Smooth muscle cell (in vitro differentiated cells): ENCODE results near the gene TMEM217. TPM values are rescaled to one million over a fixed set of nuclear protein-coding genes. Genes with fewer than 3 reads are reported as not detected.

Experiments
- DNase-seq: peaks from one replicate; lab custom pipeline; 2025; ENCODE audit not compliant: unreplicated experiment; lab: John Stamatoyannopoulos, UW
- H2AFZ ChIP-seq: fragments of 200-600 bp; sonication (generic); 2 replicates; pipeline ENCODE4 v1.6.0; 2016; ENCODE audit warnings: antibody characterized with exemption, low read depth, mild to moderate bottlenecking
- H3F3A ChIP-seq: fragments of 200-600 bp; sonication (generic); 2 replicates; pipeline ENCODE4 v1.6.0; 2017; ENCODE audit warnings: antibody characterized with exemption, low read depth
- H3K27ac ChIP-seq: fragments of 200-600 bp; sonication (generic); 2 replicates; pipeline ENCODE4 v1.5.1; 2016; ENCODE audit warnings: low read depth, mild to moderate bottlenecking
- H3K27me3 ChIP-seq: fragments of 200-600 bp; sonication (generic); 2 replicates; pipeline ENCODE4 v1.6.1; 2016; ENCODE audit warnings: low read depth, mild to moderate bottlenecking
- H3K36me3 ChIP-seq: fragments of 200-600 bp; sonication (generic); 2 replicates; pipeline ENCODE4 v1.5.1; 2016; ENCODE audit warnings: low read depth
- H3K4me1 ChIP-seq: fragments of 200-600 bp; sonication (generic); 2 replicates; pipeline ENCODE4 v1.5.1; 2016; ENCODE audit warnings: low read depth
- H3K4me2 ChIP-seq: fragments of 200-600 bp; sonication (generic); 2 replicates; pipeline ENCODE4 v1.6.0; 2016; ENCODE audit warnings: mild to moderate bottlenecking
- H3K4me3 ChIP-seq: fragments of 200-600 bp; sonication (generic); 2 replicates; pipeline ENCODE4 v1.5.1; 2016; ENCODE audit warnings: mild to moderate bottlenecking
- H3K79me2 ChIP-seq: fragments of 200-600 bp; sonication (generic); 2 replicates; pipeline ENCODE4 v1.6.0; 2016; ENCODE audit warnings: low read depth, mild to moderate bottlenecking
- H3K9ac ChIP-seq: fragments of 200-600 bp; sonication (generic); 2 replicates; pipeline ENCODE4 v1.6.0; 2016; ENCODE audit warnings: low read depth
- H3K9me3 ChIP-seq: fragments of 200-600 bp; sonication (generic); replicated peaks from 2 replicates; pipeline ENCODE4 v1.5.1; 2016; ENCODE audit warnings: low read depth
- H4K20me1 ChIP-seq: fragments of 200-600 bp; sonication (generic); 2 replicates; pipeline ENCODE4 v1.6.0; 2016; ENCODE audit warnings: low read depth
- CTCF ChIP-seq: fragments of 200-600 bp; sonication (generic); IDR thresholded peaks from 2 replicates; pipeline ENCODE4 v1.5.1; 2017; ENCODE audit warnings: borderline replicate concordance, mild to moderate bottlenecking, antibody characterized with exemption; ENCODE audit not compliant: insufficient read depth, poor library complexity, severe bottlenecking
- WGBS: methylation state at CpG from one replicate; pipeline ENCODE4 v1.1.7; 2016; ENCODE audit warnings: low lambda C conversion rate; 5-methylcytosine and 5-hydroxymethylcytosine counted together
- polyA plus RNA-seq: library from polyadenylated mRNA; unstranded; fragments of >200 nt; fragmentation: Nextera tagmentation; extraction: Ambion mirVana; gene quantifications from 2 replicates; pipeline ENCODE4 v1.2.1, GENCODE V29; 2016
- total RNA-seq: library from RNA; depleted of rRNA; stranded (reverse); fragments of >200 nt; gene quantifications from 2 replicates; pipeline ENCODE4 v1.2.3, GENCODE V29; 2014

The TMEM217 gene
- total and polyA plus RNA-seq, 2 experiments from 2014 or later: 0.31 to 1.2 TPM

DNA sequence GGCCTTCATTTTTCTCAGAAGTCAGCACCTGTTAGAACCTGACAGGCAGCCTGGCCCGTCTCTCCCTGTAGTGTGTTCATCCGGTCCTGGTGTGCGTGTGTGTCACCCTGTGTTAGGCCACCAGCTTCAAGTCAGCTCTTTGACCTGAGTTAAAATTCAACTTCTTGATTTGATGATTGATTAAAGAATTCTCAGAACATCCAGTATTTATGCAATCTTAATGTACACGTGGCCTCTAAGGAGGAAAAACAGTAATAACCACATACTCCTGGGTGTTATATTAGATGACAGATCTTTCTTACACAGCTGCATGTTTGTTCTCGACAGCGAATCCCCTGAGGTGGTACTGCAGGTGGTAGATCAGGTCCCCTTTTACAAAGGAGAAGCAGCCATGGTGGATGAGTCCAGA is 19.1 kb upstream of the TMEM217 start:
- WGBS: 93% methylated on average over 6 of the region's 6 CpGs
- H3K79me2 ChIP-seq: peaks cover 16% of the 10 kb centered on the region

DNA sequence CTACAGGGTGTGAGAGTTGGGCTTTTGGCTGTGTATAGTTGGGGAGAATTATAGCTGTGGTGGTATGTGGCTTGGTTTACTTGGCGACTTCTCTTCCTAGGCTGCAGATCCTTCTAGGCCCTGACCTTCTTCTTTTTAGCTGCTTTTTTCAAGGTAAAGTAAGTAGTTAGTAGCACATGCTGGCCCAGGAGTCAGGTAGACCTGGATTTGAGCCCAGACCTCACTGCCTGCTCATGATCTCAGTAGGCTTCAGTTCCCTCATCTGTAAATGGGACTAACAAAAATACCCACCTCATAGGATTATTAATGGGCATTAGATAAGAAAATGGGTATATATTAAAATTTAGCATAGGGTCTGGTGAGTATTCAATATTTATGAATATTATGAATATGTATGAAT is 17.4 kb upstream of the TMEM217 start:
- Histone ChIP-seq H3K27me3 (no peaks in the 10 kb centered on the region), H3K4me3 (no peak overlapping the region), H4K20me1 (peaks cover 72% of the 10 kb centered on the region), H3K36me3 (no peaks in the 10 kb centered on the region), H3K9ac (no peak overlapping the region), H3K27ac (no peak overlapping the region), H3K4me2 (no peak overlapping the region), H2AFZ (no peak overlapping the region), H3K79me2 (peaks cover 19% of the 10 kb centered on the region), H3K9me3 (no peaks in the 10 kb centered on the region), H3K4me1 (no peaks in the 10 kb centered on the region), H3F3A (no peaks in the 10 kb centered on the region)
- DNase-seq: no peak
- no peak for TF ChIP-seq CTCF
- WGBS: 100% methylated on average over 1 of the region's 1 CpG

More for the DNA sequence above, 19.1 kb upstream of the TMEM217 start:
- DNase-seq: no peak
- H3F3A ChIP-seq: no peaks in the 10 kb centered on the region
- H4K20me1 ChIP-seq: peaks cover 77% of the 10 kb centered on the region
- no peaks in the 10 kb centered on the region for H3K9me3 ChIP-seq
- H2AFZ ChIP-seq: no peak overlapping the region
- H3K4me1 ChIP-seq: no peaks in the 10 kb centered on the region
- no peak for TF ChIP-seq CTCF
- no peaks in the 10 kb centered on the region for H3K36me3 ChIP-seq
- no peak overlapping the region for H3K27ac ChIP-seq
- H3K4me3 ChIP-seq: no peak overlapping the region
- no peaks in the 10 kb centered on the region for H3K27me3 ChIP-seq
- no peak overlapping the region for H3K4me2 ChIP-seq
- no peak overlapping the region for H3K9ac ChIP-seq

DNA sequence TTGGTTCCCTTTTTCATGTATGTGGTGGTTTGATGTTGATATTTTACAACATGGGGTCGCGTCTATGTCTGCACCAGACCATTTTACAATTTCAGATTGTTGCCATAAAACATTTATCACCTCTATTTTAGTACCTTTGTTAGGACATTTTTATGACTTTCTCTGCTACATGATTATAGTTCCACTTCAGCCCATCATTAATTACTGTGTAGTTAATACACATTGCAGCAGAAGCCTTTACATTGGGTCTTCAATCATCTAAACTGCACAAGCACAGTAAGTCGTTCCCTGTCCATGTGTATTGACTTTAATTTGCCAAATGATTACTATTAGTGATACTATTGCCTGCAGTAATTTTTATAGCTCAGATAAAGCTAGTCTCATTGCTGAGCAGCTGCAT is 15.7 kb upstream of the TMEM217 start:
- Histone ChIP-seq H3K36me3 (peaks cover 5% of the 10 kb centered on the region), H3K9me3 (no peaks in the 10 kb centered on the region), H3K4me1 (no peaks in the 10 kb centered on the region), H3K27ac (no peak overlapping the region), H3F3A (no peaks in the 10 kb centered on the region), H4K20me1 (peaks cover 68% of the 10 kb centered on the region), H2AFZ (no peak overlapping the region), H3K27me3 (no peaks in the 10 kb centered on the region), H3K9ac (no peak overlapping the region), H3K79me2 (peaks cover 19% of the 10 kb centered on the region), H3K4me2 (no peak overlapping the region), H3K4me3 (no peak overlapping the region)
- no peak for DNase-seq
- 87% methylated on average over 3 of the region's 3 CpGs for WGBS
- no peak for TF ChIP-seq CTCF

- H3K9ac ChIP-seq: no peak overlapping the region
- no peak for DNase-seq
- no peak overlapping the region for H3K4me3 ChIP-seq
- H3K79me2 ChIP-seq: peaks cover 19% of the 10 kb centered on the region
- no peaks in the 10 kb centered on the region for H3K9me3 ChIP-seq
- TF ChIP-seq CTCF: no peak
- H3K27ac ChIP-seq: no peak overlapping the region
- no peaks in the 10 kb centered on the region for H3F3A ChIP-seq
- peaks cover 68% of the 10 kb centered on the region for H4K20me1 ChIP-seq
- H3K36me3 ChIP-seq: peaks cover 5% of the 10 kb centered on the region
- no peak overlapping the region for H3K4me2 ChIP-seq
- H2AFZ ChIP-seq: no peak overlapping the region
- no peaks in the 10 kb centered on the region for H3K4me1 ChIP-seq
- WGBS: 81% methylated on average over 8 of the region's 8 CpGs
- H3K27me3 ChIP-seq: no peaks in the 10 kb centered on the region
These were observed 15.1 kb upstream of the TMEM217 start for GRCh38 chr6:37272834-37273566.
